ENCODE measurements around the gene KCNK4.

GRCh38 chr11:64333556-64333955 is 42.5 kb downstream of the KCNK4 start:
- TF ChIP-seq POLR2AphosphoS5 (IDR thresholded peaks at IDR 0.05) (no peak), CTCF (IDR thresholded peaks at IDR 0.05) (no peak), EP300 (IDR thresholded peaks at IDR 0.05; ENCODE audit: low read depth) (no peak)

Data from transverse colon (tissue), 4 donors.